Fibroblast of skin of abdomen (primary cell): ENCODE data around the gene ANP32A.

Experiments
- DNase-seq: peaks from one replicate; pipeline ENCODE4 v3.0.0-alpha.2; 2013

Gene ANP32A

DNA sequence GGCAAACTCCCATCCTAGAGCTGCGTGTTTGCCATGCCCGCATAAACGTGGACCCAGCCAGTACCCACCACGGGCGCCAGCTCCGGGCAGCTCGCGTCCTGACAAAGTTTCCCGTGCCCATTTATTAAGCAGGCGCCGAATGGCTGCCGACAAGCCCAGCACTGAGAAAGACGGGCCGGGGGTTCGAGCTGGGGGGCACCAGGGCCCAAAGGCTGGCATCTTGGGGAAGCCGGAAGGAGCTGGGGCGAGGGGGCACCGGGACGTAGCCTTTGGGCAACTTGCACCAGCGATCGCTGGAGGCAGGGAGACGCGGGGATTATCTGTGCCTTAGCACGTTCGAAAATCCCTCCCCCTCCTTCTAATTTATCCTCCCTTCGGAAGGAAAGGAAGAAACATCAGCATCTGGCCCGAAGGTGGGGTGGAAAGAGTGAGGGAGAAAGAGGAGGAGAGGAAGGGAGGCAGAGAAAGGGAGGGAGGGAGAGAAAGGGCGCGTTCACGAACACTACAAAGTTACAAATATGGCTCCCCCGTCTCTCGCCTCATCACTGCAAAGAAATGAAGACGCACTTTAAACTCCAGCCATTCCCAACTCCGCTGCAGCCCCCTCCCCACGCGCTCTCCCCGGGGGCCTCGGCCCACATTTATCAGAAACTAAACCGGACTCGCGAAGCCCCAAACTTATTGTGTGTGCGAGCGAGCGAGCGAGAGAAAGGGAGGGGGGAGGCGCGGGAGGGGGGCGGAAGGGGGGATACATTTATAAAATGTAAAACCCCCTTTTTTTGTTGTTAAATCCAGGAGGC is 1.0 kb downstream of the ANP32A start:
- peak; percentile 69 for DNase-seq

DNA sequence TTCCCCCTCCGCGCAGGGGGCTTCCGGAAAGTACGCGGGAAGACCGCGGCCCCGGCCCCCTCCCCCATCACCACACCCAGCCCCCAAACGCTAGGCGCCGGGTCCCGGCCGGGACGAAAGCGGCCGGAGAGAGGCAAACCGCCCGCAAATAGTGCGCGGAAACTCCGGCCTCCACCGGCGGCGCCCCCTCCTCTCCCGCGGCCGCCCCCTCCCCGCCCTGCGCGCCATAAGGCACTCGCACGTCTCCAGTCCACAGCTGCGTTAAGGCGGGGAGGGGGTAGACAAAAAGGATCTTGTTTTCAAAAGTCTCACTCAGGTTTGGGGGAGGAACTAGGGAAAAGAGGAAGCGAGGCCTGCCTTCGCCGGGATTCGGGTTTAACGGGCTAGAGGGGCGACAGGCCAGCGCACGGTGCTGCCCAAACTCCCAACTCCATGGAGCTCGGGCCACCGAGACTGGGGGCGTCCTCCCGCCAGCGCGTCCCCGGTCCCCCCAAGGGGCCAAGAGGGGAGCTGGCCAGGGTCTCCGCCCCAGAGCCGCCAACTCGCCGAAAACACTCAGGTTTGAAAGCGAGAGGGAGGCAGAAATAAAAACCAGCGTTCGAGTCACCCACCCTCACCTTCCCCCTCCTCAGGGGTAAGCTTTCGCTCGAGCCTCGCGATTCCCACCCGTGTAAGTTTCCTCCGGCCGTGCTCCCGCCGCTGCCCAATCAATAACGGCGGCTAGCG is 1.8 kb downstream of the ANP32A start:
- DNase-seq: peak; percentile 60

DNA sequence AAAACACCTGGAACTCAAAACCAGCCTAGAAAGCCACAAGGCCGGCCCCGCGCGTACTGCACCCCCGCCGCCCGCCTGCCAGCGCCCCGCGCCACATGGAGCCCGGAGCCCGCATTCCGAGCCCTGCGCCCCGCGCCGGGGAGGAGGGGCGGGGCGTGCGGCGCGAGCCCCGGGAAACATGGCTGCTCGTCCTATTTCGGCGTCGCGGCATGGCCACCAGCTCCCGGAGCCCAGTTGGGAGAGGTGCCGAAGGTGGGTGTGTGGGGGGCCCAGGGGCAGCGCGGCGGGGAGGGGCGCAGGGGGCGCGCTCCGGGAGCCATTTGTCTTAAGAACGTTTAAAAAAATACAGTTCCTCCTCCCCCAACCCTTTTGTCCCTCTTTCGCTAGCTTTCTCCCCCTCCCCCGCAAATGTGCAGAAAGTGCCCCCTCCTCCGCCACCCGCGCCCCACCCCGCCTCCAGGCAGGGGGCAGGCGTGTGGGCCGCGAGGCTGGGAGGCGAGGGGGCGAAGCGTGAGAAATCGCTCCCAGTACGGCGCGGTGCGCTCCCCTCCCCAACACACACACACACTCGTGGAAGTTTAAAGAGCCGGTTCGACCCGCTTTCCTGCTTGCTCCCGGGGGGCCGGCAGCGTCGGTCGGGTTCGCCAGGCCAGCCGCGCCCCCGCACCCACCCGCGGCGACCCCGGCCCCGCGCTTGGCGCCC is 2.5 kb downstream of the ANP32A start:
- DNase-seq: peak; percentile 85

DNA sequence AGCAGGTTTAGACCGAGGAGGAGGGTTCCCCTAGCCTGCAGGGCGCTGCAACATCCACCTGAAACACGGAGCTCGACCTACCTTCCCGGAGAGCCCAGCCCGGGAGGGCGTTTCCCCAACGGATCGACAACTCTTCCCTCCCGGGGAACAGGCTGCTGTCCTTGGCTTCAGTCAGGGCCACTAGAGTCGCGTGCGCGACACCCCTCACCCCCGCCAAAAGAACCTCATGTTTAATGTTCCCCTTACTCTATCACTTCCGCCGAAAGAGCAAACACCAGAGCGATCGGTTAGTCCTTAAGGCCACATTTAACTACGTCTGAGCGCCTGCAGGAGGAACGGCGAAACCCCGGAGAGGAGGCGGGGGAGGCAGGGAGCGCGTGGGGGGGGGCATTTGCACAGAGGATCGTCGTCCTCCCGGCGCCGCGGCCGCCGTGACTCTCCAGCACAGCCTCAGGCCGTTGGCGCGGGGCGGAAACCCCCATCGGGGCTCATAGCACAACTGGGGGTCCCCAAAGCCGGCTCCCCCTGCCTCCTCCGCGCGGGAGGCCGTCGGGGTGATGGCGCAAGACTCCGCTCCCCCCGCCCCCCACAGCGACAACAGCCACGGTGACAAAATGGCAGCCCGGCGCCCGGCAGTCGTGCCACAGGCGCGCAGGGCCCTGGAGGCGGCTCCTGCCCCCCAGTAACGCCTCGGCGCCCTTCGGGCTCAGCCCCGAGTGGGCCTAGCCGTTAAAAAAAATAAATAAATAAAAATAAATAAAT is 3.2 kb downstream of the ANP32A start:
- peak; percentile 62 for DNase-seq

DNA sequence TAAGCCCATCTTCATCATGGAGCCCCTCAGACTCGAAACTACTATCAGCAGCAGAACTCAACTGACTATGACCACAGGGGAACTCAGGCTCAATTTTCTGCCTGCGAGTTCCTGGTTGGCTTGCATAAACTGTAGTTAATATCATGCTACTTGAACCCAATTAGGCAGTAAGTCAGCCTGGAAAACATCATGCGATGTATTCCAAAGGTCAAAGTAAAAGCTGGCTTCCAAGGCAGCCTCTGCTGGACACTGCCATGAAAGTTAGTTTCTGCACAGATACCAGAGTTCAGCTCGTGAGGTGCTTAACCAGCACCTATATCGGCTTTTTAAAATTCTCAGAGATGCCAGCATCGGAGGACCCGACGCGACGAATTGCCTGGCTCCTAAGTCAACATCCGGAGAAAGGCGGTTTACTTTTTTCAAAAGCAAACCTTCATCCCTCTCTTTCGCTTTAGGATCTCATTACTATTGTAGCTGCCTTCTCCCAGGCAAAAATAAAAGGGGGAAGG is 3.8 kb downstream of the ANP32A start:
- no peak for DNase-seq

DNA sequence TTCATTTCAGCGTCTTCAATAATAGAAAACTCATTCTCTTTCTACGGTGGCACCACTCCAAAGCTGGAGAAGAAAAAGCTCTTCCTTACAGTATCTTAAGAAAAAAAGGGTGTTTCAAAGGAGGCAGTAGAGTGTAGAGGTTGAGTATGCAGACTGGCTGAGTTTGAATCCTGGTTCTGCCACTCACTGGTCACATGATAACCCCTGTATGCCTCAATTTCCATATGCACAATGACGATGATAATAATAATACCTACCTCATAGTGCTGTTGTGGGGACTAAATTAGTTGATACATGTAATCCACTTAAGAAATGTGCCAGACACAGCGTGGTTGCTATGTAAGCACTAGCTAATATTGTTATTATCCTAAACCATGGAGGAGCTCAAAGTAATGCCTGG is 4.5 kb downstream of the ANP32A start:
- no peak for DNase-seq

DNA sequence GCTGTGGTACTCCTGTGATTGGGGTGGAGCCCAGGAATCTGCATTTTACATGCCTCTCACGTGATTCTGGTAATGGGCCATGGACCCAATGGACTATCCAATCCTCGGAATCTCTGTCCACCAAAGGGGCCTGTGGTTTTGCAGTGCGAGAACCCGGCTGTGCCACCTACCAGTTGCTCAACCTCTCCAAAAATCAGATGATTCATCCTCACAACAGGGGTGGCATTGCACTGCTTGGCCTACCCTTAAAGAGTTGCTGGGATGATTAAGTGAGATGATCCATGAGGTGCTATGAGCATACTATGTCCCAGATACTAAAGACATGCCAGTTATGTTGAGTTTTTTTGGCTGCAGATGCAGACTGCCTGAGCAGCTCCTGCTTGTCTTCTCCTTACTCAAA is 5.1 kb downstream of the ANP32A start:
- no peak for DNase-seq

DNA sequence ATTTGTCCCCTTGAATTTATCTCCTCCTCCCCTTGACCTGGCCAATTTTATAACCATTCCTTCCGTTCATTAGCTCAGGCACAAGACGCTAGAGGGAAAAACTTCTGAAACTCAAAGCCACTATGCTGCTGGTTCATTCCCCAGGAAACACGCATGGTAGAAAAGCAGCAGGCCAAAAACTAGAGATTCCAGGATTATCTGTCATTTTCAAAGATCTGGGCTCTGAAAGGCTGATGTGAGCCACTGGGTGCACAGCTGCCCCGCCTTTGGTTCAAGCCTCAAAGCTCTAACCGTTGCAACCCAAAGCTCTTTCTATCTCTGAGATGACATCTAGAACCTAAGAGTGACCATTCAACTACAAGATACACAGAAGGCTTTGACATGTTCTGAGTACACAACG is 6.1 kb downstream of the ANP32A start:
- no peak for DNase-seq

DNA sequence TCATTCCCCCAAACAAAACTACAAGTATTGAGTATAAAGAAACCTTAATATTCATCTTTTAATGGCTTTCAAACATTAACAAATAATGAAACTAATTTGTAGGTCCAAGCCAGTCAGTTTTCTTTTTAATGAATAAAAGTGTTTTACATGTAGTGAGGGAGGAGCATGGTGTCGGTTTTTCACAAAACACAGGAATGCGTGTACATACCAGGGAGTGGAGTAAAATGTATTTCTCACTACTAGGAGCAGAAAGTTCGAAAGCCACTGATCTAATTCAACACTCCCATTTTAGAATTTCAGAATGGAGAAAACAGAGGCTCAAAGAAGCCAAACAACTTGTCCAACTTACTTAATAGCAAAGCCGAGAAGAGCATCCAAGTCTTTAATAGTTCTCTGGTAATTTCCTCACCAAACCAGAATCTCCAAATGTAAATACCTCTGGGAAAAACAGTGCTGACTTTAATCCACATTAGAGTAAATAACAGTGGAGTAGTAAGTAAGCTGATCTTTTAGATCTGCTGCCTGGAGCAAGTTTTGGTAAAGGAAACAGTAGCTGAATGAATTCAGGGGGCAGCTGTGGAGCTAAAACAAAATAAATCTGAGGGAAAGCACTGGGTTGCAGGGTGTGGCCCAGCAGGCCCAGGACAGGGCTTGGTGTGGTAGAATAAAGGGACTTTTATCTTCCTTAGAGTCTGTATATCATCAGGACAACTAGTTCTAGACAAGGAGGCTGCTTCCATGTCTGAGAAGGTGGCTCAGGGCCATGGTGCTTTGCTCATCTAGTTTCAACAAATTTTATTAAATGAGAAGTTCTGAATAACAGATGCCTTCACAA is 7.9 kb downstream of the ANP32A start:
- DNase-seq: peak; percentile 53

DNA sequence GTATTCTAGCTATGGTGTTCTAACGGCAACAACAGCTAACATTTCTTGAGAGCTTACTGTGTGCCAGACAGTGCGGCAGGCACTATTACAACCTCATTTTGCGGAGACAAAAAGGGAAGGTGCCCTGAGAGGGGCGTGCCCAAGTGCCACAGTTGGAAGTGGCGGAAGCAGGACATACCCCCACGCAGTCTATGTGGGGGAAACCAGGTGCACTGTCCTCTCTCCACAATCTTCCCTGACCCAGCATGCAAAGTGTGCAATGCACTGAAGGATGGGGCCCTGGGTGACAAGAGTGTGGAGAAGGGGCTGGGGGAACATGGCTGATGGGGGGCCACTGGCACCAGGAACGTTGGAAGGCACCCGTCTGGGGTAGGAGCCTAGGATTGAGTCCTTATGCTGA is 8.6 kb downstream of the ANP32A start:
- DNase-seq: no peak

DNA sequence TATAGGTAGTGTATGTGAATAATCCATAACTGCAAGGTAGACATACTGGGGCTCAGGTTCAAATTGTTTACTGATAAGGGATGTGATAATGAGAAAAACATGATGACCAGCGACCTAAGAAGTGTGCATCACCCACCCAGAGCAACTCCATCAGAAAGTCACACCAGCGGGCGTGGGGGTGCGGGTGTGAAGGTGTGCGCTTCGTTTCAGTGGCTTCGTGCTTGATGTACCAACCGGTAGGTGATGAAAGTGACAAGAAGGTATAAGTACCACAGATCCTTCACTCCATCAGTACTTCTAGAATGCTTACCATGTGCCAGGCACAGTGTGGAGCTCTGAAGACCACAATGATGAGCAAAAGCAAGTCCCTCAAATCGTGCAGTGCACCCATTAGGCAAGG is 11.2 kb downstream of the ANP32A start:
- no peak for DNase-seq

DNA sequence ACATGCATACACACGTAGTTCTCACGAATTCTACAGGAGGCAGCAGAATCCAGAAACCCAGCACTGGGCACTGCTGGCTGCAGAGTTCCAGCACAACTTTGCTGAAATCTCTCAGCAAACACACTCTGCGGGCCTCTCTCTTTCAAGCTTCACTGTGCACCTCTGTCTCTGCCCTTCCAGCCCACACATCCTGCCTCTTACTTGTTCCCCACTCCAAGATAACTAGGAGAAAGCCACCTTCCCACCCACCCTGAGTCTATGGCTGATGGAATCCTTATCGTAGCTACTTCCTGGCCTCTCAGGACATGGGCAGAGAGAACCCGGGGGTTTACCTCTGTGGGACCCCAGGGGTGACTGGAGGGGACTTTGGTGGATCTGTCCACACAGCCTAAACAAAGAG is 11.9 kb downstream of the ANP32A start:
- DNase-seq: no peak

DNA sequence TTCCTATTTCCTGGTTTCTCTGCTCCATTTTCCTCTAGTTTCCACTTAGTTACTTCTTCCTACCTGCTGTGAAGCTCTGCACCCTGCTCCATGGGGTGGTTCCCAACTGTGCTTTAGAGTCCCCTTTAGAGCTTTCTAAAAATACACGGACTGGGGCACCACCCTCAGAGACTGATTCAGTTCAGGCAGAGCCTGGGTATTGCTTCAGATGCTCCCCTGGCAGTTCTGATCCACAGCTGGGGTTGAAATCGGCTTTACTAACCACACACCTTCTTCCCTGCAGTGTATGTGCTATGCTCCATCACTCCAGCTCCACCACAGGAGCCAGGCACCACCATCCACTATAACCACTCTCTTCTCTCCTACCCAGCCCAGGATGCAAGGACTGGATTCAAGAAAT is 12.6 kb downstream of the ANP32A start:
- no peak for DNase-seq

DNA sequence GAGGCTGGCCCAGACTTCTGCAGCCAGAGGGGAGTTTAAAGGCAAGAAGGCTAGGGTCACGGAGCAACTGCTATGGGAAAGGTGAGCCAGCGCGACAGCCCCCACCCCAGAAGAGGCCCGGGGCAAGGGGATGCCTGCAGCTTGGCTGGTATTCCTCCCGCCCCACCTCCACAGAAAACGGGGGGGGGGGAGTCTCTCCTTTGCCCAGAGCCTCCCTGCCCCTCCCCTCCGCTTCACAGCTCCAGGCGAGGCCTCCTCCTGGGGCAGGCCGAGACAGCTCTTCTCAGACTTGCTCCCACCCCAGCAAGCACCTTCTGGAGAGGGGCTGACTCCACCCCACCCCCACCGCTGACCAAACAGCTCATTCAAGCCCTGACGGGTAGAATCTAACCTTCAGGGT is 13.4 kb downstream of the ANP32A start:
- no peak for DNase-seq

DNA sequence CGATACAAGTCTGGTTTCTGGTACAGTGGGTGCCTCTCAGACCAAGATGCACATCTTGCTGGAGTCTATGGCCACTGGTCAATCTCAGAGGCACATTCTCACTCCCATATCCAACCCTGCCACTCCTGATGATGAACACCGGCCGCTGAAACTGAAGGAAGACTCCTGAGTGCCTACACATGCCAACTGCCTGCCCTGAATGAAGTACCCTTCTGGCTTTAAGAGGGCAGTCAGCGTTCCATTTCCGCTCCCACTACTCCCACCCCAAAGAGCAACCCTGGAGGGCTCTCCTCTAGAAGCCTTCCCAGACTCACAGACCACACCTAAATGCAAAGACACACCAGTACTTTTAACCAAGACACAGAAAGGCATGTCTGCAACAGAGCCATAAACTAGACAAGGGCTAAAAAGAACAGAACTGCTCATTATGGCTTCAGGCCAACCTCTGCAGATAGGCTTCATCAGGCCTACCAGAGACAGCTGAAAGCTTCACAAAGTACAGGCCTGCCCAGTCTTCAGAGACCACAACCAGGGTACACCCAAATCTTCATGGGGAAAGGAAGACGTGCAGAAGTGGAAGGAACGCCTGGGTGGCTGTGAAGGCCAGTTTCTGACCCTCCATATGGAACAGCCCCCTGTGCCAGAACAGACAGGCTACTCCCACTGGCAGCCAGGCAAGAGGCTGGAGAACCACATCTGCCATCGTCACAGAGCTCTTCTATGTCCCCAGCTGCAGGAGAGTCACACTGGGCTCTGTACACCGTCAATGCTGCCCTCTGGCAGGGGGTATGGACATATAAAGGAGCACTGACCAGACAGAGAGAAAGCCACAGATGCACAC is 14.3 kb downstream of the ANP32A start:
- DNase-seq: no peak

DNA sequence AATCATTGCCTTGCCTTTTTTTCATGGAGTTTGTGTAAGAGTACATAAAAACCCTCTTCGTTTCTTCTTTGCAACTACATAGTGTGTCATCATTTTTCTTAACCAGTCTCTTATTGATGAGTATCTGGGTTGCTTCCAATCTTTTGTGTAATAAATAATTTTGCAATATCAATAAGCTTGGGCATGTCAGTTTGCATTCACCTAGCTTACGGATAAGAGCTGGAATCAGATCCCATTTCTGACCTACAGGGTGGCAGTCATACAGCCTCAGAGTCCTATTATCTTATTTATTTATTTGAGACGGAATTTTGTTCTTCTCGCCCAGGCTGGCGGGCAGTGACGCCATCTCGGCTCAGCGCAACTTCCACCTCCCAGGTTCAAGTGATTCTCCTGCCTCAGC is 18.3 kb downstream of the ANP32A start:
- DNase-seq: no peak

DNA sequence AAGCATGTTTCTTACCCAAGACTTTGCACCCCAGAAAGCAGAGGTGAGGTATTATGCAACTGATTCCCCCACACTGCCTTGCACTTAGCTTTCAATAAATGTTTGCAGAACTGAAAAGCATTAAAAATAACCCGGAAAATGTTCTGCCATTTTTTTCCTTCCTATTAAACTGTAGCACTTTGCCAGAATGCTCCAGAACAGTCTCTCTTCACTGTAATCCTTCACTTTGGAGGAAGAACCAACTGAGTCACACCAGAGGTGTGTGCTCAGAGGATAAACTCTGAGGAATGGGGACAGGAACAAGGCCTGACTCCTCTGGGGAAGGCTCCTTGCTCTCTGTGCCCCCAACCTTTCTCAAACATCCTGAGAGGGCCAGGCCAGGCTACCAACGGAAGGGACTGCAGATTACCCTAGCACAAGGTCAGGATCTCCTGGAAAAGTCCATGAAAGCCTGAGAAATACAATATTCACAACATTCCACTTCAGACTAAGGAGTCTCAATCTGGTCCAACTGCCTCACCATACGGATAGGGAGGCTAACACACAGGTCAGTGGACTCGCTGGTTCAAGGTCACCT is 19.0 kb downstream of the ANP32A start:
- no peak for DNase-seq

DNA sequence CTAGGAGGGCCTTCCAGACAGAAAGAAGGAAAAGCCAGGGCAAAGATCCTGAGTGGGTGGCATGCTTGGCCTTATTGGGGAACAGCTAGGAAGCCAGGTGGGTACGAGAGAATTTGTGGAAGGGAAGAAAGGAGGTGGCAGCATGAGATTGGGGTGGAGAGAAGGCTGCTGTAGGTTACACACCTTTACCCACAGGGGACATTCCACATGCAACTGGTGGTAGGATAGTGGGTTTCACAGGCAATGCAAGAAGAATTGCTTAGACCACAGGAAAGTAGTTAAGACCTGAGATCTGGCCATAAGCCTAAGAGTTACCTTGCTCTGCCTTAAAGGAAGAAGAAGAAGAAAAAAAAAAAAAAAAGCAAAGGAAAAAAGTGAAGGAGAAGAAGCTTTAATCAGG is 19.8 kb downstream of the ANP32A start:
- DNase-seq: no peak

DNA sequence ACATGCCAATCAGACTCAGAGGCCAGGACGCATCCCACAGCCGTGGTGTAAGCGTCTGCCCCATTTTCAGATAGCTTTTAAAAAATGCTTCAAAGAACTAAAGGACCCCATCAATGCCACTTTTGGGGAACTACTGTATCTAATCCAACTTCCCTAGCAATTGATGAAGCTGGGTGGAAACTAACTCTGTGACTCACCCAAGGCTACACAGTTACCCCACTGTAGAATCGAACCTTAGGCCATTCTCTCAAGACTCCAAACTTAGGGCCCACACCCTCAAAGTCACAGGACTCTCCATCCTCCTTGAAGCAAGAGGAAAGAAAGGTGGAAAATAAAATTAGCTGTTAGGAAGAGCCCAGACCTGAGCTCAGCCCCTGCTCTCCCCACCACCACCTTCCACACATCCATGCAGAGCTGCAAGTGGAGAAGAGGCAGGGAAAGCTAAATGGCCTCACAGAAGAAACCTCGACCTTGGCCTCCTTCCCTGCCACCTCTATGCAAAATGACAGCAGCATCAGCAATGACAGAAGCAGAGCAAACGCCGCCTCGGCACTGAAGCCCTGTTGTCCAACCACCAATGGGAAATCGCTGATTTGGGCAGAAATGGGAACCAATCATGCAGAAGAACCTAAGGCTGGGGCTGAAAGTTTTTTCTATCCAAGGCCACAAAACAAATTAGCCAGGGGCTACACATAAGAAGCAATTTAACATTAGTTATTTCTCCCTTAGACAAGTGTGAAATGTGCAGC is 22.2 kb downstream of the ANP32A start:
- DNase-seq: no peak
